Activated gamma-delta T cell treated with anti-CD3 and anti-CD28 coated beads, Interleukin-2, amount 50 U/mL, for 16 hours (primary cell): ENCODE data around the gene LIF.
A peak's percentile ranks its signal among the peaks of the same experiment; 100 is the strongest.
"Not testable (repeated sequence)": the region's sequence is repeated elsewhere in the genome, so short reads cannot be mapped to it uniquely, and the experiment has no call there.

Experiments
- DNase-seq: peaks from one replicate; pipeline ENCODE4 v3.0.0-alpha.2; 2020; ENCODE audit warnings: low read depth

Gene LIF

DNA sequence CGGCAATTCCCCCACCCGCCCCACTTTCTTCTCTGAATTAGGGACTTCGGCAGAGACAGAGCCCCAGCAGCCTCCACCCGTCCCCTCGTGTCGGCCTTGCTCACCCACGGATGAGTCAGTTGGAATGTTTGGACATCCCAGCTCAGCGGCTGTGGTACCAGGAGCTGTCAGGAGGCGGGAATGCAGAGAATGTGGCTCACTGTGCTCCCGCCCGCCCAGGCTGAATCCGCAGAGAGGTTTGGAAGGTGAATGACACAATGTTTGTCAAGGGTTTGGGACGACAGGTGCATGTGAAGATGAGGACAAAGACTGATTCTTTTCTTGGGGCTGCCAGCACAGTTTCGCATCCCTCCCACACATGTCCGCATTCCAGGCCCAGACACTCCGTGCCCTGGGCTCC, 39.6 kb downstream of the LIF start:
- no peak for DNase-seq

DNA sequence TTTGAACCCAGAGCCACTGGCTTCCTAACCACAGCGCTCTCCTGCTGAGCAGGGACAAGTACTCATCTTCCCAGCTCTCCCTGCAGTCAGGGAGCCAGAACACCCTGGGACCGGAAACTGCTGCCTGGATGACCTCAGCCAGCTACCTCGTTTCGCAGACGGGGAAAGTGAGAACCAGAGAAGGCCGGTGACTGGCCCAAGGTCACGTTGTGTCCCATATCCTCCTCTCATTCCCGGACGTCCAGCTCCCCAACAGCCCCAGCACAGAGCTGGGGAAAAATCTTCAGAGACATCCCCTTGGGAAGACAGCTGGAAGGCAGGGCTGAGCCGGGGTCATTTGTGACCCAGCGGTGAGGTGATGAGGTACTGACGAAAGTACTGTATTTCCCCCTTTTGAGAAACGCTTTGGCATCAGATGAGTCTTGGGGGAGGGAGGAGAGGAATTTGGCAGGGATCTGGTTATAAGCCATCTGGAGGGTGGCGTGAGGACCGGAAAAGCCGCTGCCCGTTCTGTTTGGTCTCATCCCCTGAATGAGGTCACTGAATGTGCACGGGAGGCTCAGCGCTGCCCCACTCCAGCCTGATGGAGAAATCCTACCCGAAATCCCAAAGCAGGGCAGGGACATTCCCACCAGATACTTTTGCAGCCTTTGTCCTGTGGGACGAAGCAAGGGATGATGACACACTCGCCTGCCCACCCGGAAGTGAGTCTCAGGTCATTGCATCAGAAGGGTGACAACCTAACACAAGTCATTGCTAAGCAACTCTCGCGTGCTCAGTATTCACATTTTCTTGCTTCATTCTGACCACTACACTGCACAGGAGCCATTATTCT, 41.1 kb downstream of the LIF start:
- no peak for DNase-seq

DNA sequence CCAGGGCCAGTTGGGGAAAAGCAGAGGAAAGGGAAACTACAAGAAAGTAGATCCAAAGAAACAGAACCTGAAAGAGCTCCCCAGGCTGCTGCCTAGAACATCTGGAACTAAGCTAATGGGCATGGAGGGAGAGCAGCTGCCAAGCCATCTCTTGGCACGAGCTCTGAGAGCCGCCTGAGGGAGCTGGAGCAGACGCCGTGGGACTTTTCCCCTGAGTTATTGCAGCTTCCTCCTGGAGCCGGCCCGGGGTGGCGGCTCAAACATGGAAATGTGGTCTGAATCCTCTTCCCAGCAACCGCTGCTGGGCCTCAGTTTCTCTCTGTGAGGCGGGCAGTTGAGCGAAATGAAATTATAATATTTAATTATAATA, 41.8 kb downstream of the LIF start:
- no peak for DNase-seq

DNA sequence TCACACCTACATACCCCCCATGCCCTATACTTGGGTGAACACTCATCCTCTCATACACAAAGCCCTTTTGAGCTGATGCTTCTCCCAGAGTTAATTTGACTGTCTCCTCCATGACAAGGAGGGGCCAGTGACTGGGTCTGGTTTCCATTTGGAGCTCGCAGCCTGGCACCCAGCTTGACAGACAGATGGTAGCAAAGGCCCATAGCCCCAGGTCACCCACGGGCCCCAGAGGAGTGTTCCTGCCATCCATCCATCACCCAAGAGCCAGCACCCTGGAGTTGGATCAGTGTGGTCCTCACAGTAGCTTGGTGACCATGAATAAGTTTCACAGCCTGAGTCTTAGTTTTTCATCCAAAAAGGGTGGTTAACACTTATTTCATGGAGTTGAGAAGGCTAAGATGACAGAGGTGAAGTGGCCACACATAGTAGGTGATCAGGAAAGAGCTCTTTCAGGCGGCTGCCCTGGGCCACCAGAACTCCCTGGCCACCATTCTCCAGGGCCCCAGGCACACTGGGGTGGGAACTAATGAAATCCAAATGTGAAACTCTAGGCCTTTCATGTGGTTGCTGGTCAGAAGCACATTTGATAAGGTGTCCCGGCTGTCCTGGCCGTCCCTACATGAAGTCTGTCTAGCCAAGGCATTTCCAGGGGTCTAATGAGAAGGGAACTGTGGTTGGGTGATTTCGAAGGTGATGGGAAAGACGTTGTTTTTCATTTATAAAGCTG, 42.4 kb downstream of the LIF start:
- no peak for DNase-seq

DNA sequence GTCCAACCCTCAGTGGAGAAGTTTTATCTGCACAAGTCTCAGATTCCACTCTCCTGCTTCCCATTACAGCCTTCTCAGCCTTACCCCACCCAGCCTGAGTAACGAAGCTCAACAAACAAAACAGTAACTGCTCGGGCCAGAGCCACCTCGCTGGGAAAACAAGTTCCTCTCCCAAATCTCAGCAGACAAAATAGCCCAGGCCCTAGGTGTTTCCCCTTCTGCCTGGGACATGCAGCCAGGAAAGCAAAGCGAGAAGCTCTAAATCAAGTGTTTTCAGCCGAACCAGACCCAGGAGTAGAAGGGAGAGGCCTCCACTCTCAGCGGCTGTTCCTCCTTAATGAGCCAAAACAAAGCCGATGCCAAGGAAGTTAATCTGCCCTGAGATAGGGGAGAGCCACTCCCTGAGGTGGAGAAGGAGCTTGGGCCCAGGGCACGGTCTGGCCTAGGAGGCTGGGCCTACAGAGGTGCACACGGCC, 44.0 kb downstream of the LIF start:
- DNase-seq: no peak

DNA sequence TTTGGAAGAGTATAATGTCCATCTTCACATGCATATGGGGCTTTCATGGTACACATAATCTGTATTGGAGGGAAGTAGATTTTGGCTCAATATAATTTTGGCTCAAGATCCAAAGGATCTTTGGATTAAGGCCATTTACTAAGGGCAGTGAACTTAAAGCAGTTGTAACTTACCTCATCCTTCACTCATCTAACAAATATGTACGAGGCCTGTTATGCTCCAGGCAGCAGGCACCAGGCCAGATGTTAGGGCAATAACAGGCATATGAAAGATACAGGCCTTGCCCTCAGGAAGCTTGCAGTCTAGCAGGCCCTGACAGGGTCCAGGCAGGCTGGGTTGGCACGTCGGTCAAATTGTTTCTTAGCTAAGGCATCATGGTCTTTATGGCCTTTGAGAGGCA, 44.6 kb downstream of the LIF start:
- no peak for DNase-seq

DNA sequence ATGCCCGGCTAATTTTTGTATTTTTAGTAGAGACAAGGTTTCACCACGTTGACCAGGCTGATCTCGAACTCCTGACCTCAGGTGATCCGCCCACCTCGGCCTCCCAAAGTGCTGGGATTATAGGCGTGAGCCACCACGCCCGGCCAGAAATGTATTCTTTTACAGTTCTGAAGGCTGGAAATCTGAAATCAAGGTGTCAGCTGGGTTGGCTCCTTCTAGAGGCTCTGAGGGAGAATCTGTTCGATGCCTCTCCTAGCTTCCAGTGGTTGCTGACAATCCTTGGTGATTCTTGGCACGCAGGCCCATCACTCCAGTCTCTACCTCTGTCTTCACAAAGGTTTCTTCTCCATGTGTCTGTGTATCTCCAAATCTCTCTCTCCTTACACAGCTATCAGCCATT, 45.7 kb downstream of the LIF start:
- not testable (repeated sequence) for DNase-seq

DNA sequence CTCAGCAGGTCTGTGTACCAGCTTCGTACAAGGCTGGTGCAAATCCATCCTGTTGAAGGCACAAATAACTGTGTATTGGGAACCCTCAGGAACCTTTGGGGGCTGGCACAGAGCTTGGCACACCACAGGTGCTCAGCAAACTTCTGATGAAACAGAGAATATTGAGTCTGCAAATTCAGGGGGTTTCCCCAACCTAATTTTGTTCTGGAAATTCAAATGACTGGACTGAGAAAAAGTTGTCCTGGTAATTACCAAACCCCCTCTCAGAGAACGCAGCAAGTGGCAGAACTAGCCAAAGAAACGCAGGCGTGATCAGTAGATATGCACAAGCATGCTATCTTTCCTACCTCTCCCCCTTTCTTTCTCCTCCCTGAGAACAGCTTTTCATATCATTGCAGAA, 47.6 kb downstream of the LIF start:
- DNase-seq: no peak

DNA sequence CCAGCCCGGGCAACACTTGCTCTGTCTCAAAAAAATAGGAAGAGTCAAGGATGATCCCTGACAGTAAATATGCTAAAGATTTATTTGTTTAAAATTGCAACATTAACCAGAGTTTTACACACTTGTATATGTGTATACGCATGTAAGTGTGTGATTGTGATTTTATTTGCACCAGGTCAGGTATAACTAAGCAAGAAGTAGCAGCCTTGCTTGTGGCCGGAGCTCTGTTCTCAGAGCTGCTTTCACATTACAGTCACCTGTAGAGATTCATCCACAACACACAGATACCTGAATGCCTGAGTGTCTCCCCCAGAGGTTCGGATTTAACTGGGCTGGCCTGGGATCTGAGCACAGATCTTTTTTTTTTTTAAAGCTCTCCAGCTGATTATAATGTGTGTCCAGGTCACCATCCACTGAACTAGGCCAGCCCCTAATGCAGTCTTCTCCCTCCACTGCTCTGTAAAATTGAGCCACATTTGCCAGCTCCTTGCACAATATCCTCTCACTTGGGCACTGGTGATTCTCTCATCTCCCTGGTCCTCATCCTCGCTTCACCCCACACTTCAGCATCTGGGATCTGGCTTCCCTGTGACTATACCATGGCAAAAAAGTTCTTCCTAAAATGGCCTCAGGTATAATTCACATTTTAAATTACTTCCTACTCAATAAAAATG, 48.3 kb downstream of the LIF start:
- no peak for DNase-seq

DNA sequence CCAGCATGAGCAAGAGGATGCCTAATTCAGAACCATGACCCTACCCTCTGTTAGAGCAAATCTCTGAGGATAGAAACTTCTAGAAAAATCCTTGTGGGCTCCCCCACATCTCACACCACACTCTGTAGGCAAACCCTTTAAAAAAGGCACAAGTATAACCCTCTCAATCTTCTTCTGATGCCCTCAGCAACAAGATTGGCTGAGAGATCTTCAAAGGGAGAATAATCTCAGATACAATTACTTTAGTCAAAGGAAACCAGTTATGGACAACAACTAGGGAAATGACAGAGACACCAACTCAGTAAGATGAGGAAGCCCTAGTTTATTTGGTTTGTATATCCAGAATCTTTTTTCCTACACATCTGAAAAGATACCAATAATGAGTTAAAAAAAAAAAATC, 49.2 kb downstream of the LIF start:
- no peak for DNase-seq

DNA sequence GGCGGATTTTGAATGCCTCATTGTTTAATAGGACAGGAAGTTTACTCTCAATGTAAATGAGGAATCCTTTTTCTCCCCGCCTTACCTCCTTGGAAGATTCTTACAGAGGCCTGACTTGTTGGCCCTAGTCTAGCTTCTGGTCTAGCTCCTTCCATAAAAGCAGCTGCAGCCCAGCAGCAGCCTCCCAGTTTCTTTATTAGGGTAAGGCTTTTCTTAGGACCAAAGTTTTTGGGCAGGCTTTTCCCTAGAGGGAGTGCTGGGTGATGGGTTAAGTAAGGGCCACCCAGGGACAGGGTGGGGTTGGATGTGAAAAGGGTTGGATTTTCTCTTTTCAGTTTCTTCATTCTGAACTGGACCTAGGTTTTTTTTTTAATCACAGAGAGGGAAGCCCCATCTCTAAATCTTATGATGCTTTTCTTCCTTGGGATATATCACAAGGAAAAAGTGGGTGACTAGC, 49.7 kb downstream of the LIF start:
- no peak for DNase-seq

DNA sequence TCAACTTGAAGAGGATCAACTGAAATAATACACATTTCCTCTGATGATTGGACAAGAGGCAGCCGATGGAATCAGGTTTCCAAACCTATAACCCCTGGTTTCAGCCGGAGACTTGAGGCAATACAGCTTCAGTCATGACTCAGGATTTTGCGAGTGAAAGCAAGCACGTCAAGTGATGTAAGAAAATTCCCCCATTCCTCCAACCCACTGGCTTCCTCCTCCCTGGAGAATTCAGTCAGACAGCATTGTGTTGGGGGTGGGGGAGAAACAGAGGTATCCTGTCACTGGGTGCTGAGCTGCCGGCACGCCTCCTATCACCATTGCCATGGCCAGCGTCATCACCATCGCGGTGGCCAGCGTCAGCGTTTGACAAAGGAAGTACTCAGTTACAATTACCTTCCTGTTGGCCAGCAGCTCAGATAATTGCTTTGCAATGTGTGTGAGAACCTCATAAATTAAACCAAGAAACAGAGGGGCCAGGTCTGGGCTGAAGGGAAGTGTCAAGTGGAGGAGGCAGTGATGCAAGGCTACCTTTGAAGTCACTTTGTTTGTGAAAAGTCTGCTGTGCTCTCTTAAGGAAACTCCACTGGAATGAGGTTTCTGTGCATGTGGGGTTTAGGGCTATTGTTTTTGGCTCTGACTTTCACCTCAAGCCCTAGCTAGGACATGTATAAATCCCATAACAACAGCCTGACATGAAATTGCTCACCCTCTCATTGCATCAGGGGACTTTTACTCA, 50.2 kb downstream of the LIF start:
- peak; percentile 11 for DNase-seq

DNA sequence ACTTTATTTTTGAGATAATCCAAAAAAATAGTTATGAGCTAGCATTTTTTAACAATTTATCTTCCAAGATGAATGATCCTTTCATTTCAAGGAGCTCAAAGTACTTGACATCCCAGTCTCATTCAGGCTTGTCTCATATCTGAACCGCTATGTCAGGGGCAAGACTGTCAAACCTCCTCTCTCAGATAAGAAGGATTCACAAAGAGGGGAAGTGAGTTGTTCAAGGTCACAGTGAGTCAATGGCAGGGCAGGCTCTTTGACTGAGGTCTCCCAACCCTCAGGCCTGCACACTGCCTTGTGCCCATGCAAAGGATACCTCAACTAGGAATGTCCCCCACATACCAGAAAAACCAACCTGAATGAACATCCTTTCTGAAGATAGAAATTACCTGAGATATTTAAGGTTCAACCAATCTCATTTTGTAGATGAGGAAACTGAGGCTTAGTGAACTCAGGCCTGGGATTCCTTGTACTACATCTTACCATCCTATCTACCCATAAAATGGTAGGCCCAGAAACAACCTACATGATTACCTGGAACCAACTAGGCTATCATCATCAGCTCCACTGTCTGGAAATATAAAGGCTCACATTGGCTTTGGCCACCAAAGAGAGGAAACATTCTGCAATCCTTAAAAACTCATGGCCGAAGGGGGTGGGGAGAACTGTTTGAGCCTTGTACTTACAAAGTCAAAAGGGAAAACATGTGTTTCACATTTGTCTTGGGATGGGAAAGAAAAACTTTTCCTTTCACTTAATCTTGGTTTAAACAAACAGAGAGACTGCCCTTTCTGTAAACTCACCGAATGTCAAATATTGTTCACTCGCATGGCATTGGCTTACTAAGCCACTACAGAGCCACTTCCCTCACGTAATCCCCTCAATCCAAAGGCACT, 51.1 kb downstream of the LIF start:
- no peak for DNase-seq

DNA sequence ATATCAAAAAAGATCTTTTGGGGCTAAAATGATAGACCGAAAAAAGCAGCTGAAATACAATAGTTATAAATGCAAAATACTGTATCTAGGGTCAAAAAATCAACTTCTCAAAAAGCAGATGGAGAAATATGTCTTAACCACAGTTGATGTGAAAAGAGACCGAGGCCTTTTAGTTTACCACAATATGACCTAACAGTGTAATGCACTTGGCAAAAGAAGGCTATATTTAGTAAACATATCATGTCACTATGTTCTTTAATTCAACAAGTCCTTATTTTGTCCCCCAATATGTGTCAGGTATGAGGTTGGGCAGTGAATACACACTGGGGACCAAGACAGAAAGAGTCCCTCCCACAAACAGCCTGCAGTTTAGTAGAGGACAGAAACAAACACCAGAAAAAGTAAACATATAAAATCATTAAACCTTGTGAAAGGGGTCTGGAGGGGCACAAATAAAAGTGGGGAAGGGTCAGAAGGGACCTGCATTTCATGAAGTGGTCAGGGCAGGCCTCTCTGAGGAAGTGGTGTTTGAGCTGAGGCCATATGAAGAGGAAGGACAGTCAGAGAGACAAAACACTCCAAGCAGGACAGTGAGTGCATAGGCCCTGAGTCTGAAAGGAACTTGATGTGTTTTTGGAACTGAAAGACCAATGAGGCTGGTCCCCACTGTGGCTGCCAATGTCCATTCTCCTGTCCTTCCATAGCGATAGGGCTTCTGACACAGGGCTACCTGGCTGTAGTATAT, 53.4 kb downstream of the LIF start:
- no peak for DNase-seq

DNA sequence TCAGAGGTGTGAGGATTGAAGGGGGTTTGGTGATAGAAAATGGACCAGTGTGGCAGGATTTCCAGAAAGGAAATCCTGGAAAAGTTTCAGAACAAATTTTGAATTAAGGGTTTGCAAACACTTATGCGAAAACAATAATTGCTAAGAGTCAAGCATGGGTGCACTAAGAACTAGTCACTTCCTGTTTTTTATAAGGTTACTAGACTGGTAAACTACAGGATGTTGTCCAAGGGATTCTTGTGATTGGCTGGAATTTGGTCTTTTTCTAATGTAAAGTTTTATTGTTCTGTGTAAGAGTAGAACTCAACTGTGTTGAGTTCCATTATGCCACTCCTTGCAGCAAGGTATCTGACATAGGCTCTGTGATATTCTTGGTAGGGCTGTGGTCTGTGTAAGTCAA, 54.1 kb downstream of the LIF start:
- no peak for DNase-seq

DNA sequence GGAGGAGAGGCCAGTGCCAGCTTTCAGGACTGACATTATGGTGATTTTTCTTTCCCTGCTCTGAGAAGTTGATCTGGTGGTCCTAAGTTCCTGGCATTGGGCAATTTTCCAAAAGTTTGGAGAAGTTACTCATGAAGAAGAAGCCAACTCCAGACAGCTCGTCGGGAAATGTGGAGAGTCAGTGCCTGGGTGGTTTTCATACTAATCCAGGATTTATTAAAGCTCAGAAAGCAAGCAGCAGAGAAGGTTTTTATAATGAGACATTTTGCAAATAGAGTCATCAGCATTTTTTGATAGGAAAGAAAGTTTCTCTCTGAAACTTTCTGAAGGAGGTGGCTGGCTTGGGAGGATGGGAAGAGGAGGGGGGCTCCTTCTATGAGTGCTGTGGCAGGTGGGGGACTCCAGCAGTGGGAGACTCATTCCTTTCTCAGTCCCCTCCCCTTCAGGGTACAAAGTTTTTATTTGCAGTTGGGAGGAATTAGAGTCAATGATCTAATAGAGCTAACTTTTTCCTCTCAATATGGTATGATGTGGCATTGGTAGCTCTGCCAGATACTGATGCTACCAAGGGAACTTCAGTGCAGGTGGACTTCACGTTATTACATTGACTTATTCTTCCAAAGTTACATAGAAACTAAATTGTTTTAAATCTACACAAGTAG, 55.4 kb downstream of the LIF start:
- DNase-seq: no peak

DNA sequence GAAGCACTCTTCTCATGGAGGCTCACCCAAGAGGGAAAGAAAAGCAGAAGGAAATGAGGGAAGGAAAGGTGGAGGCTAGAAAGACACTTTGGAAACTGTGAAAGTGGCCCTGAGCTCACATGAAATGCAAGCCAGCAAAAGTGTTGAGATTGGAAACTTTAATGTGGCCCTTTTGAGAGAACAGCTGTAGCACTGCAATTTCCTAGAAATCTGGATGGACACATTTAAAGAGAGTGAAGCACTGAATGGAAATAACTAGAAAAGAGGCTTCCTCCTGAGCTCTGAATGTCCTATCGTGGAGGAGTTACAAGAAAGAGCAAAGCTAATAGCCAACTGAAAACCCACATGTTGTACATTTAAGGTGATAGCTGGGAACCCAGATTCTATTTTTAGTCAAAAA, 56.0 kb downstream of the LIF start:
- DNase-seq: no peak
